K562 (cell line): ENCODE data around the gene NES. TPM values are rescaled to one million over a fixed set of nuclear protein-coding genes. Genes with fewer than 3 reads are reported as not detected.

Experiments used
- DNMT1 ChIP-seq: fragments of 450-650 bp; IDR thresholded peaks from 2 replicates; pipeline ENCODE4 v1.6.1; 2016; ENCODE audit warnings: antibody characterized with exemption, mild to moderate bottlenecking
- GABPB2 ChIP-seq: fragments of 250-450 bp; sonication (Bioruptor Pico); conservative IDR thresholded peaks from 2 replicates; pipeline ENCODE4 v1.5.1; 2021; ENCODE audit warnings: mild to moderate bottlenecking
- HMGN3 ChIP-seq: IDR thresholded peaks from 2 replicates; pipeline ENCODE4 v1.6.1; 2011; ENCODE audit warnings: borderline replicate concordance, low read depth, mild to moderate bottlenecking, mixed read lengths, low read length; ENCODE audit not compliant: insufficient read length; ENCODE audit errors: extremely low read depth
- NBN ChIP-seq: fragments of 450-650 bp; IDR thresholded peaks from 2 replicates; pipeline ENCODE4 v1.6.1; 2016; ENCODE audit warnings: low read depth, mild to moderate bottlenecking
- PHF20 ChIP-seq: fragments of 450-650 bp; IDR thresholded peaks from 2 replicates; pipeline ENCODE4 v1.6.1; 2018; ENCODE audit not compliant: partially characterized antibody
- STAG1 ChIP-seq: sonication (generic); formaldehyde crosslinking; IDR thresholded peaks from 2 replicates; pipeline ENCODE4 v1.5.0; 2020; ENCODE audit warnings: missing genetic modification reagents, borderline replicate concordance
- TBL1XR1 ChIP-seq, 2 experiments: IDR thresholded peaks; 2 replicates each; pipeline ENCODE4 v1.6.1; 2012; ENCODE audit warnings: improper control_type of control experiment in 2 of 2, low read length in 2 of 2, mild to moderate bottlenecking in 1 of 2
- TEAD1 ChIP-seq, 2 experiments: fragments of 450-650 bp in 1 of 2; sonication (generic) in 1 of 2; formaldehyde crosslinking; IDR thresholded peaks; 2 replicates each; pipeline versions ENCODE4 v1.4.0 to v1.8.0; 2020 to 2022; ENCODE audit warnings: mild to moderate bottlenecking in 2 of 2, missing genetic modification reagents in 1 of 2
- ZBTB7A ChIP-seq: IDR thresholded peaks from 2 replicates; pipeline ENCODE4 v1.6.1; 2011; ENCODE audit warnings: low read depth, mild to moderate bottlenecking, low read length, moderate library complexity, borderline replicate concordance; ENCODE audit not compliant: control insufficient read depth
- ZNF830 ChIP-seq: fragments of 250-450 bp; sonication (Bioruptor Pico); IDR thresholded peaks from 2 replicates; pipeline ENCODE4 v1.5.0; 2021; ENCODE audit warnings: mild to moderate bottlenecking
- polyA plus RNA-seq, 8 experiments: library from polyadenylated mRNA; depleted of rRNA in 4 of 8; stranded (reverse) in 5 of 8; unstranded in 3 of 8; fragments of >200 nt; fragmentation: Nextera tagmentation in 2 of 8; fragmentation: Illumina TruSeq in 1 of 8; extraction: Ambion mirVana in 2 of 8; extraction: Trizol in 1 of 8; gene quantifications; 2 replicates each; pipeline versions ENCODE4 v1.2.1 to v1.2.3, GENCODE V29; 2011 to 2014; ENCODE audit warnings: inconsistent platforms in 1 of 8, missing spikeins in 1 of 8
- total RNA-seq, 7 experiments: library from RNA; depleted of rRNA in 6 of 7; stranded (reverse); fragments of >200 nt in 6 of 7; fragmentation: Illumina TruSeq in 2 of 7; extraction: Trizol in 2 of 7; gene quantifications; 2 replicates each; pipeline versions ENCODE4 v1.2.1 to v1.2.3, GENCODE V29; 2011 to 2021; ENCODE audit warnings: low replicate concordance in 1 of 7
- TF ChIP-seq, protein P1 (sequence below), 3 experiments: fragments of 200-800 bp in 1 of 3; fragments of 250-450 bp in 1 of 3; fragments of 450-650 bp in 1 of 3; sonication (Bioruptor Pico) in 1 of 3; sonication (Bioruptor generic) in 1 of 3; formaldehyde crosslinking in 1 of 3; IDR thresholded peaks; 2 replicates each; pipeline versions ENCODE4 v1.6.1 to v1.8.0; 2016 to 2022; ENCODE audit warnings: mild to moderate bottlenecking in 2 of 3, missing genetic modification characterization in 2 of 3, missing compliant biosample characterization in 1 of 3, moderate library complexity in 1 of 3
- TF ChIP-seq, protein P2 (sequence below): fragments of 450-650 bp; IDR thresholded peaks from 2 replicates; pipeline ENCODE4 v1.6.1; 2016
- TF ChIP-seq, protein P3 (sequence below): fragments of 450-650 bp; IDR thresholded peaks from 2 replicates; pipeline ENCODE4 v1.6.1; 2014; ENCODE audit warnings: low read depth, mild to moderate bottlenecking, moderate library complexity, borderline replicate concordance
- TF ChIP-seq, protein P4 (sequence below): fragments of 200-800 bp; sonication (Bioruptor generic); IDR thresholded peaks from 2 replicates; pipeline ENCODE4 v1.6.1; 2016; ENCODE audit warnings: missing genetic modification characterization, missing compliant biosample characterization

NES gene
- total and polyA plus RNA-seq, 9 of the 15 experiments (the other 6 are each of a cell fraction or from before 2014, with no cell fraction given) = 0.10 to 8.6 (median 4.2) TPM

DNA sequence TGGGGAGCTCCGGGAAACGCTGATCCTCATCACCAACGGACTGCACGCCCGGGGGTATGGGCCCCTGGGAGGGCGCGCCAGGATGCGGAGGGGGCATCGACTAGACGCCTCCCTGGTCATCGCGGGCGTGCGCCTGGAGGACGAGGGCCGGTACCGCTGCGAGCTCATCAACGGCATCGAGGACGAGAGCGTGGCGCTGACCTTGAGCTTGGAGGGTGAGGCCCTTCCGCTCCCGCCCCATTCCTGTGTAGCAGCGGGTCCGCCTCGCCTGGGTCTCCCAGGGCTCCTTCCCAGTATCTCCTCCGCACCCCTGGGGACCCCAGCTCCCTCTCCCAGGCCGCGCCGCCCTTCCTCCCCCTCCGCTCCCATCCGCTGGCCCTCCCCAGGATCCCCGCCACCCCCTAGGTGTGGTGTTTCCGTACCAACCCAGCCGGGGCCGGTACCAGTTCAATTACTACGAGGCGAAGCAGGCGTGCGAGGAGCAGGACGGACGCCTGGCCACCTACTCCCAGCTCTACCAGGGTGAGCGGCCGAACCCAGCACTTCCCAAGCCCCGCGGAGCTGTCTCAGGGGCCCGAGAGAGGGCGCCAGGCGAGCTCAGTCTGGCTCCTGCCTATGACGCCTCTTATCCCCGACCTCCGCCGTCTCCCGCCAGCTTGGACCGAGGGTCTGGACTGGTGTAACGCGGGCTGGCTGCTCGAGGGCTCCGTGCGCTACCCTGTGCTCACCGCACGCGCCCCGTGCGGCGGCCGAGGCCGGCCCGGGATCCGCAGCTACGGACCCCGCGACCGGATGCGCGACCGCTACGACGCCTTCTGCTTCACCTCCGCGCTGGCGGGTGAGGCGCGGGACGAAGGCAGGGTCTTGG is 53.0 kb downstream of the NES start (continued):
- TF ChIP-seq GABPB2 (CRISPR knock-in tag) (no peak), HMGN3 (peak; percentile 26), ZNF830 (CRISPR knock-in tag) (no peak), TBL1XR1 (IDR thresholded peaks at IDR 0.05; ENCODE audit: low read length in 2 of 2) (peak in 1 of 2 experiments; percentile 60; a peak in 1 of 4 replicates), DNMT1 (no peak), ZBTB7A (peak; percentile 86), PHF20 (peak; percentile 83), STAG1 (CRISPR knock-in tag) (0 out of 2 replicates have a peak, but pooled peaks have one; percentile 16), TEAD1 (CRISPR knock-in tag; IDR thresholded peaks at IDR 0.05) (no peak), NBN (0 out of 2 replicates have a peak, but pooled peaks have one; percentile 21)
- TF ChIP-seq, protein P1, sequence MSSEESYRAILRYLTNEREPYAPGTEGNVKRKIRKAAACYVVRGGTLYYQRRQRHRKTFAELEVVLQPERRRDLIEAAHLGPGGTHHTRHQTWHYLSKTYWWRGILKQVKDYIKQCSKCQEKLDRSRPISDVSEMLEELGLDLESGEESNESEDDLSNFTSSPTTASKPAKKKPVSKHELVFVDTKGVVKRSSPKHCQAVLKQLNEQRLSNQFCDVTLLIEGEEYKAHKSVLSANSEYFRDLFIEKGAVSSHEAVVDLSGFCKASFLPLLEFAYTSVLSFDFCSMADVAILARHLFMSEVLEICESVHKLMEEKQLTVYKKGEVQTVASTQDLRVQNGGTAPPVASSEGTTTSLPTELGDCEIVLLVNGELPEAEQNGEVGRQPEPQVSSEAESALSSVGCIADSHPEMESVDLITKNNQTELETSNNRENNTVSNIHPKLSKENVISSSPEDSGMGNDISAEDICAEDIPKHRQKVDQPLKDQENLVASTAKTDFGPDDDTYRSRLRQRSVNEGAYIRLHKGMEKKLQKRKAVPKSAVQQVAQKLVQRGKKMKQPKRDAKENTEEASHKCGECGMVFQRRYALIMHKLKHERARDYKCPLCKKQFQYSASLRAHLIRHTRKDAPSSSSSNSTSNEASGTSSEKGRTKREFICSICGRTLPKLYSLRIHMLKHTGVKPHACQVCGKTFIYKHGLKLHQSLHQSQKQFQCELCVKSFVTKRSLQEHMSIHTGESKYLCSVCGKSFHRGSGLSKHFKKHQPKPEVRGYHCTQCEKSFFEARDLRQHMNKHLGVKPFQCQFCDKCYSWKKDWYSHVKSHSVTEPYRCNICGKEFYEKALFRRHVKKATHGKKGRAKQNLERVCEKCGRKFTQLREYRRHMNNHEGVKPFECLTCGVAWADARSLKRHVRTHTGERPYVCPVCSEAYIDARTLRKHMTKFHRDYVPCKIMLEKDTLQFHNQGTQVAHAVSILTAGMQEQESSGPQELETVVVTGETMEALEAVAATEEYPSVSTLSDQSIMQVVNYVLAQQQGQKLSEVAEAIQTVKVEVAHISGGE (CRISPR knock-in tag; IDR thresholded peaks at IDR 0.05) = no peak
- TF ChIP-seq, protein P2, sequence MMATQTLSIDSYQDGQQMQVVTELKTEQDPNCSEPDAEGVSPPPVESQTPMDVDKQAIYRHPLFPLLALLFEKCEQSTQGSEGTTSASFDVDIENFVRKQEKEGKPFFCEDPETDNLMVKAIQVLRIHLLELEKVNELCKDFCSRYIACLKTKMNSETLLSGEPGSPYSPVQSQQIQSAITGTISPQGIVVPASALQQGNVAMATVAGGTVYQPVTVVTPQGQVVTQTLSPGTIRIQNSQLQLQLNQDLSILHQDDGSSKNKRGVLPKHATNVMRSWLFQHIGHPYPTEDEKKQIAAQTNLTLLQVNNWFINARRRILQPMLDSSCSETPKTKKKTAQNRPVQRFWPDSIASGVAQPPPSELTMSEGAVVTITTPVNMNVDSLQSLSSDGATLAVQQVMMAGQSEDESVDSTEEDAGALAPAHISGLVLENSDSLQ = no peak
- TF ChIP-seq, protein P3, sequence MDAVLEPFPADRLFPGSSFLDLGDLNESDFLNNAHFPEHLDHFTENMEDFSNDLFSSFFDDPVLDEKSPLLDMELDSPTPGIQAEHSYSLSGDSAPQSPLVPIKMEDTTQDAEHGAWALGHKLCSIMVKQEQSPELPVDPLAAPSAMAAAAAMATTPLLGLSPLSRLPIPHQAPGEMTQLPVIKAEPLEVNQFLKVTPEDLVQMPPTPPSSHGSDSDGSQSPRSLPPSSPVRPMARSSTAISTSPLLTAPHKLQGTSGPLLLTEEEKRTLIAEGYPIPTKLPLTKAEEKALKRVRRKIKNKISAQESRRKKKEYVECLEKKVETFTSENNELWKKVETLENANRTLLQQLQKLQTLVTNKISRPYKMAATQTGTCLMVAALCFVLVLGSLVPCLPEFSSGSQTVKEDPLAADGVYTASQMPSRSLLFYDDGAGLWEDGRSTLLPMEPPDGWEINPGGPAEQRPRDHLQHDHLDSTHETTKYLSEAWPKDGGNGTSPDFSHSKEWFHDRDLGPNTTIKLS = no peak; the same call in 1 of the 2 replicates
- TF ChIP-seq, protein P4, sequence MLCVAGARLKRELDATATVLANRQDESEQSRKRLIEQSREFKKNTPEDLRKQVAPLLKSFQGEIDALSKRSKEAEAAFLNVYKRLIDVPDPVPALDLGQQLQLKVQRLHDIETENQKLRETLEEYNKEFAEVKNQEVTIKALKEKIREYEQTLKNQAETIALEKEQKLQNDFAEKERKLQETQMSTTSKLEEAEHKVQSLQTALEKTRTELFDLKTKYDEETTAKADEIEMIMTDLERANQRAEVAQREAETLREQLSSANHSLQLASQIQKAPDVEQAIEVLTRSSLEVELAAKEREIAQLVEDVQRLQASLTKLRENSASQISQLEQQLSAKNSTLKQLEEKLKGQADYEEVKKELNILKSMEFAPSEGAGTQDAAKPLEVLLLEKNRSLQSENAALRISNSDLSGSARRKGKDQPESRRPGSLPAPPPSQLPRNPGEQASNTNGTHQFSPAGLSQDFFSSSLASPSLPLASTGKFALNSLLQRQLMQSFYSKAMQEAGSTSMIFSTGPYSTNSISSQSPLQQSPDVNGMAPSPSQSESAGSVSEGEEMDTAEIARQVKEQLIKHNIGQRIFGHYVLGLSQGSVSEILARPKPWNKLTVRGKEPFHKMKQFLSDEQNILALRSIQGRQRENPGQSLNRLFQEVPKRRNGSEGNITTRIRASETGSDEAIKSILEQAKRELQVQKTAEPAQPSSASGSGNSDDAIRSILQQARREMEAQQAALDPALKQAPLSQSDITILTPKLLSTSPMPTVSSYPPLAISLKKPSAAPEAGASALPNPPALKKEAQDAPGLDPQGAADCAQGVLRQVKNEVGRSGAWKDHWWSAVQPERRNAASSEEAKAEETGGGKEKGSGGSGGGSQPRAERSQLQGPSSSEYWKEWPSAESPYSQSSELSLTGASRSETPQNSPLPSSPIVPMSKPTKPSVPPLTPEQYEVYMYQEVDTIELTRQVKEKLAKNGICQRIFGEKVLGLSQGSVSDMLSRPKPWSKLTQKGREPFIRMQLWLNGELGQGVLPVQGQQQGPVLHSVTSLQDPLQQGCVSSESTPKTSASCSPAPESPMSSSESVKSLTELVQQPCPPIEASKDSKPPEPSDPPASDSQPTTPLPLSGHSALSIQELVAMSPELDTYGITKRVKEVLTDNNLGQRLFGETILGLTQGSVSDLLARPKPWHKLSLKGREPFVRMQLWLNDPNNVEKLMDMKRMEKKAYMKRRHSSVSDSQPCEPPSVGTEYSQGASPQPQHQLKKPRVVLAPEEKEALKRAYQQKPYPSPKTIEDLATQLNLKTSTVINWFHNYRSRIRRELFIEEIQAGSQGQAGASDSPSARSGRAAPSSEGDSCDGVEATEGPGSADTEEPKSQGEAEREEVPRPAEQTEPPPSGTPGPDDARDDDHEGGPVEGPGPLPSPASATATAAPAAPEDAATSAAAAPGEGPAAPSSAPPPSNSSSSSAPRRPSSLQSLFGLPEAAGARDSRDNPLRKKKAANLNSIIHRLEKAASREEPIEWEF (CRISPR knock-in tag) = no peak
